SK-N-MC (cell line): ENCODE measurements around the gene PRDM16.

Experiments used
- DNase-seq: peaks from one replicate; pipeline ENCODE4 v3.0.0-alpha.2; 2011; ENCODE audit warnings: low read depth, low spot score
- H3K27ac ChIP-seq: fragments of 200-600 bp; sonication (generic); 2 replicates; pipeline ENCODE4 v1.5.1; 2016; ENCODE audit warnings: mixed run types
- H3K36me3 ChIP-seq: fragments of 200-600 bp; sonication (generic); 2 replicates; pipeline ENCODE4 v1.6.1; 2017; ENCODE audit warnings: antibody characterized with exemption, low read length, mixed read lengths; ENCODE audit not compliant: insufficient read depth
- H3K4me3 ChIP-seq: fragments of 200-600 bp; sonication (generic); 2 replicates; pipeline ENCODE4 v1.5.1; 2016
- H3K9ac ChIP-seq: fragments of 200-600 bp; sonication (generic); 2 replicates; pipeline ENCODE4 v1.8.0; 2017; ENCODE audit warnings: mixed run types, mixed read lengths; ENCODE audit not compliant: insufficient read length
- H3K9me3 ChIP-seq: fragments of 200-600 bp; sonication (generic); 2 replicates; pipeline ENCODE4 v1.6.1; 2017; ENCODE audit warnings: low read depth, mild to moderate bottlenecking, antibody characterized with exemption, low read length, moderate library complexity, mixed read lengths
- EZH2 ChIP-seq: fragments of 200-600 bp; sonication (generic); IDR thresholded peaks from one replicate; pipeline ENCODE4 v1.6.1; 2017; ENCODE audit warnings: antibody characterized with exemption
- FOXP2 ChIP-seq: optimal IDR thresholded peaks from 2 replicates; pipeline ENCODE3; 2011; ENCODE audit warnings: mild to moderate bottlenecking, moderate library complexity; ENCODE audit not compliant: insufficient read depth; ENCODE audit errors: extremely low read length, control extremely low read depth
- POLR2AphosphoS5 ChIP-seq: IDR thresholded peaks from 2 replicates; pipeline ENCODE4 v1.6.1; 2012; ENCODE audit warnings: mild to moderate bottlenecking, low read depth, low read length, borderline replicate concordance

The PRDM16 gene

DNA sequence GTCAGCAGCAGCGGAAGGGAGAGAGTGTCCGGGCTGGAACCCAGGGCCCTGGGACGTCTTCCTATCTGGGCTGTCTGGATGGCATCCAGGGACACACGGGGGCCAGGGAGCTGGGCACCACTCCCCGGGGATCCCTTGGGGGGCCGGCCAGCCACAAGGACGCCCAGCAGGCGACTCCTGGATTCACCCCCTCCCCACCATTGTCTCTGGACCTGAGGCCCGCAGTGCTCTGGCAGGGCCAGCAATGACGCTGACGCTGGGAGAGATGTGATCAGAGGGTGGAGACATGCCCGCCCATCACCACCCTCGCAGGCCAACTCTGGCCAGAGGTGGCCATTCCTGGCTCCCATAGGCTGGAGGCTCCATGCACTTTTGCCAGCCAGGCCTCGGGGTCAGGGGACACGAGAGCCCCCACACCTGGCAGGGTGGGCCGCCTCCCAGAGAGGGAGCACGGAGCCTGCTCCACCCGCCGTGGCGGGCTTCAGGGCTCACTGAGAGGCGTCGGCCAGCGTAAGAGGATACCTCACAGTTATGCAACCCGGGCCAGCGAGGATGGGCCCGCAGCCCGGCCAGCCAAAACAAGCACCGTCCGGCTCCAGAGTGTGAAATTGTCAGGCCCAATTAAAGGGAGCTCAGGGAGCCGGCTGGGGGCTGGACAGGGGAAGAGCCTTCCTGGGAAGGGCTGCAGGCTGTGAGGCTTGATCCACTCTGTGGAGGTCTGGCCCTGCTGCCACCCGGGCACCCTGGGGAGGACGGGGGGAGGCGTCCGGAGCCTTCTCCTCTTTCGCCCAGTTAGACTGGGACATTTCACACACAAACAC lies 37.4 kb upstream of the PRDM16 start:
- no peak for DNase-seq
- TF ChIP-seq FOXP2 (no peak), EZH2 (no peak), POLR2AphosphoS5 (no peak)

GRCh38 chr1:3032371-3033039 lies 36.5 kb upstream of the PRDM16 start:
- Histone ChIP-seq H3K27ac (no peak overlapping the region), H3K36me3 (no peaks in the 10 kb centered on the region), H3K4me3 (no peak overlapping the region), H3K9me3 (no peaks in the 10 kb centered on the region), H3K9ac (no peak overlapping the region)
- no peak for DNase-seq
- TF ChIP-seq FOXP2 (no peak), EZH2 (no peak), POLR2AphosphoS5 (no peak)

More for the DNA sequence above, 37.4 kb upstream of the PRDM16 start:
- no peak overlapping the region for H3K9ac ChIP-seq
- H3K36me3 ChIP-seq: no peaks in the 10 kb centered on the region
- H3K27ac ChIP-seq: no peak overlapping the region
- no peak overlapping the region for H3K4me3 ChIP-seq
- H3K9me3 ChIP-seq: no peaks in the 10 kb centered on the region

DNA sequence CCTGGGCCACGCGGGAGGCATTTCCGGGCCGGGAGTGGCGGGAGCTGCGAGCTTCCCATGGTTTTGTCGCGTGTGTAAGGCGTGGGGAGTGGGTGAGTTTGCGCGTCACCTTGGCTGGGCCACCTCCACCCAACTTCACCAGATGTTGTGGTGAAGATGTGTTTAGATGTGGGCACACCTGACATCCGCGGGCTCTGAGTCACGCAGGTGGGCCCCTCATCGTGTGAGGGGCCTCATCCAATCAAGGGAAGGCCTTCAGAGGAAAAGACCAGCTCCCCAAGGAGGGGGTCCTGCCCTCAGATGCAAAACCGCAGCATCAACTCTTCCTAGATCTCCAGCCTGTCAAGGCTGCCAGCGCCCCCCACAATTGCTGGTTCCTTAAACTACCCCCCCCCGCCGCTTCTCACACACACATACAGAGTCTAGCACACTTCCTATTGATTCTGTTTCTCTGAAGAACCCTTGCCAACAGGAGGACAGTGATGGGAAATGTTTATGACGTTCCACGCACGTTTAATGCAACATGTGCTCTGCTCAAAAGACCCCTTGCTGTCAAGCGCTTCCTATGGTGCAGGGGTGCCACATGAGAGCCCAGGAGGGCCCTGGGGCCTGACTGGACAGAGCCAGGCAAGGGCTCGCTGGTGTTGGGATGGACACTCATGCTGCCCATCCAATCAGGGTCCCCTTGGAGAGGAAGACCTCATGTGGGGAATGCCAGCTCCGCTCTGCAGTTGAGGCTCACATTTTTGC lies 35.8 kb upstream of the PRDM16 start:
- Histone ChIP-seq H3K36me3 (no peaks in the 10 kb centered on the region), H3K9me3 (no peaks in the 10 kb centered on the region), H3K9ac (no peak overlapping the region), H3K4me3 (no peak overlapping the region), H3K27ac (no peak overlapping the region)
- DNase-seq: no peak
- TF ChIP-seq POLR2AphosphoS5 (no peak), FOXP2 (no peak), EZH2 (no peak)

DNA sequence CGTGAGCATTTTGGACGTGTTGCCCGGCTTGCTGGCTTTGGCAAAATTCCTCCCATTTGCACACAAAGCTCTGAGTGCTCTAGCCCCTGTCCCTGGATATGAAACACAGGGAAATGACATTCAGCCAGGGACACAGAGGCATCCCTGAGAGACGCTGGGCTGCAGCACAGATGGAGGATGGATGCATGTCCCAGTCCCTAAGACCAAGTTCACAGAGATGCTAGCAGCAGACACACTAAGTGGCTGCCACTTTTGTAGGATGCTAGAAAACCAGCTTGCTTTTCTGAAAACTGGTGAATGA lies 35.3 kb upstream of the PRDM16 start:
- DNase-seq: no peak
- H3K9me3 ChIP-seq: no peaks in the 10 kb centered on the region
- H3K9ac ChIP-seq: no peak overlapping the region
- TF ChIP-seq FOXP2: no peak
- no peak for TF ChIP-seq POLR2AphosphoS5
- no peak for TF ChIP-seq EZH2
- H3K36me3 ChIP-seq: no peaks in the 10 kb centered on the region
- H3K27ac ChIP-seq: no peak overlapping the region
- no peak overlapping the region for H3K4me3 ChIP-seq

GRCh38 chr1:3034162-3034561 lies 34.8 kb upstream of the PRDM16 start:
- no peak overlapping the region for H3K9ac ChIP-seq
- no peak overlapping the region for H3K27ac ChIP-seq
- H3K4me3 ChIP-seq: no peak overlapping the region
- H3K9me3 ChIP-seq: no peaks in the 10 kb centered on the region
- no peaks in the 10 kb centered on the region for H3K36me3 ChIP-seq
- TF ChIP-seq POLR2AphosphoS5 (no peak), FOXP2 (no peak), EZH2 (no peak)
- DNase-seq: no peak

- no peak for TF ChIP-seq POLR2AphosphoS5
- TF ChIP-seq FOXP2: no peak
- no peak for DNase-seq
- Histone ChIP-seq H3K4me3 (no peak overlapping the region), H3K36me3 (no peaks in the 10 kb centered on the region), H3K9me3 (no peaks in the 10 kb centered on the region), H3K9ac (no peak overlapping the region), H3K27ac (no peak overlapping the region)
Observed at GRCh38 chr1:3034728-3035562, 34.1 kb upstream of the PRDM16 start.

DNA sequence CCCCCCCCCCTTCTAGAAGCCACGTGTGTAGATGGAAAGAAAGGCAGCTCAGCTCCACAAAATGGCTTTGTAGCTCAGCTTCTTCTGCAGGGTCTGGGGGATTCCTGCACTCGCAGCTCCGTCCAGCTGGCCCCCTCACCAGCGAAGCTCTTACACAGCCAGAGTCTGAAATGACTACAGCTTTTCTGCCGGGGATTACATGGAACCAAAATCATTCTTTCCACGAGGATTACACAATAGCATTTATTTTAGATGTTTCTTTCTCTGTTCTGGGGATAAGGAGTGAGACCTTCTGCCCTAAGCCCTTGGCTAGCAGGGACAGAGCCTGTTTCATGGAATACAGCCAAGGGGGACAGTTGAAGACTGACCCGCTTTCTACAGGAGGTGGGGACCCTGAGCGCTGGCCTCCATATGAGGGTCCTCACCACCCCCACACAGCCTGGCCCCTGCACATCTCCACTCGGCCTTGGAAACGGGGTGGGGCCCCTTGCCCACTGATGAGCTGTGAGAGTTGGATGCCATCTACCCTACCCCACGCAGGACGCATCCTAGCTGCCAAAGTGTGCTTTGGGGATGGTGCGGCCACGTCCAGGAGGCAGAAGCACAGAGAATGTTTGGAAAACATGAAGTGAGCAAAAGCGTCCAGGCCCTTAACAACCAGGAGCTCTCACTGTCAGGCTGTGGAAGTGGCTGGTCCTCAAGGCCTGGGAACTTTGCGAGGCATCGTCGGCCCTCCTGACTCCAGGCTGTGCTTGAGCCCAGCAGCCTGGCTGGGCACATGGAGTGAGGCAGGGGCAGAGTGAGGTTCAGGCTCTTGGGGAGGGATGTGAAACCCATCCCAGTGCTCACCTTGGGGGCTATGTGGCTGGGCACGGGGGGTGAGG lies 33.2 kb upstream of the PRDM16 start:
- no peak for DNase-seq
- H3K9ac ChIP-seq: no peak overlapping the region
- H3K4me3 ChIP-seq: no peak overlapping the region
- TF ChIP-seq EZH2 (no peak), FOXP2 (no peak), POLR2AphosphoS5 (no peak)
- no peaks in the 10 kb centered on the region for H3K9me3 ChIP-seq
- H3K36me3 ChIP-seq: no peaks in the 10 kb centered on the region
- no peak overlapping the region for H3K27ac ChIP-seq
